ENCODE results near the gene SYTL1.

The SYTL1 gene

DNA sequence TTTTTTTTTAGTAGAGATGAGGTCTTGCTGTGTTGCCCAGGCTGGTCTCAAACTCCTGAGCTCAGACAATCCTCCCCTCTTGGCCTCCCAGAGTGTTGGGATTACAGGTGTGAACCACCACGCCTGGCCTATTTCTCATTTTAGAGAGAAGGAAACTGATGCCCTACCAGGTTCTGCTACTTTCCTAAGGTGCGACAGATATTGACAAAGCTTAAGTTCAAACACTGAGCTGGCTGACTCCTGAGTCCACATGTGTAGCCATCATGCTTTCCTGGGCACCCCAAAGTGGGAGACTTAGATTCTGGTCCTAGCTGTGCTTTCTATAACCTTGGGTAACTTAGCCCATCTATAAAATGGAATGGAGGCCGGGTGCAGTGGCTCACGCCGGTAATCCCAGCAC is 25.0 kb upstream of the SYTL1 start:
- no peak for DNase-seq (ENCODE audit: low spot score)
- no peak for ATAC-seq (ENCODE audit: low read depth)
- Histone ChIP-seq H3K27ac (ENCODE audit: poor library complexity, severe bottlenecking) (no peak overlapping the region), H3K36me3 (ENCODE audit: low read depth) (no peaks in the 10 kb centered on the region), H3K4me1 (ENCODE audit: insufficient read depth, poor library complexity, severe bottlenecking) (no peaks in the 10 kb centered on the region), H3K9me3 (ENCODE audit: severe bottlenecking) (no peaks in the 10 kb centered on the region), H3K4me3 (ENCODE audit: severe bottlenecking) (no peak overlapping the region), H3K27me3 (ENCODE audit: insufficient read depth, poor library complexity, severe bottlenecking) (no peaks in the 10 kb centered on the region)
- TF ChIP-seq, protein P1, sequence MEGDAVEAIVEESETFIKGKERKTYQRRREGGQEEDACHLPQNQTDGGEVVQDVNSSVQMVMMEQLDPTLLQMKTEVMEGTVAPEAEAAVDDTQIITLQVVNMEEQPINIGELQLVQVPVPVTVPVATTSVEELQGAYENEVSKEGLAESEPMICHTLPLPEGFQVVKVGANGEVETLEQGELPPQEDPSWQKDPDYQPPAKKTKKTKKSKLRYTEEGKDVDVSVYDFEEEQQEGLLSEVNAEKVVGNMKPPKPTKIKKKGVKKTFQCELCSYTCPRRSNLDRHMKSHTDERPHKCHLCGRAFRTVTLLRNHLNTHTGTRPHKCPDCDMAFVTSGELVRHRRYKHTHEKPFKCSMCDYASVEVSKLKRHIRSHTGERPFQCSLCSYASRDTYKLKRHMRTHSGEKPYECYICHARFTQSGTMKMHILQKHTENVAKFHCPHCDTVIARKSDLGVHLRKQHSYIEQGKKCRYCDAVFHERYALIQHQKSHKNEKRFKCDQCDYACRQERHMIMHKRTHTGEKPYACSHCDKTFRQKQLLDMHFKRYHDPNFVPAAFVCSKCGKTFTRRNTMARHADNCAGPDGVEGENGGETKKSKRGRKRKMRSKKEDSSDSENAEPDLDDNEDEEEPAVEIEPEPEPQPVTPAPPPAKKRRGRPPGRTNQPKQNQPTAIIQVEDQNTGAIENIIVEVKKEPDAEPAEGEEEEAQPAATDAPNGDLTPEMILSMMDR (IDR thresholded peaks at IDR 0.05; ENCODE audit: poor library complexity, severe bottlenecking): no peak

DNA sequence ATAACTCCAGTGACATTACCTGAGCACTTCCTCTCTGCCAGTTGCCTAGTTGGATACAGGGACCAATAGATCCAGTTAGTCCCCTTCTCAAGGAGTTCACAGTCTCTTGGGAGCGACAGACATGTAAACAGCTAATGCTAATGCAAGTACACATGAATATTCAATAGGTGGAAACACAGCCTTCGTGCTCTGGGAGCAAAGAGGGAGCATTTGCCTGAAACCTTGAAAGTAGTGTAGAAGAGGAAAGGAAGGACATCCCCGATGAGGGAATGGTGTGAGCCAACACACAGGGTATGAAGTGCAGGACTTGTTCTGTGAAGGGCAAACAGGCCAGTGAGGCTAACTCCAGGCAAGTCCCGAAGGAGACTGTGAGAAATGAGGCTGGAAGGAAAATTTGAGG is 23.7 kb upstream of the SYTL1 start:
- ATAC-seq (ENCODE audit: low read depth): no peak
- Histone ChIP-seq H3K27me3 (ENCODE audit: insufficient read depth, poor library complexity, severe bottlenecking) (no peaks in the 10 kb centered on the region), H3K4me3 (ENCODE audit: severe bottlenecking) (no peak overlapping the region), H3K4me1 (ENCODE audit: insufficient read depth, poor library complexity, severe bottlenecking) (peaks cover 1% of the 10 kb centered on the region), H3K27ac (ENCODE audit: poor library complexity, severe bottlenecking) (no peak overlapping the region), H3K9me3 (ENCODE audit: severe bottlenecking) (no peaks in the 10 kb centered on the region), H3K36me3 (ENCODE audit: low read depth) (no peaks in the 10 kb centered on the region; the same call in 1 of the 2 replicates)
- TF ChIP-seq, protein P1 (IDR thresholded peaks at IDR 0.05; ENCODE audit: poor library complexity, severe bottlenecking): no peak
- DNase-seq (ENCODE audit: low spot score): no peak

DNA sequence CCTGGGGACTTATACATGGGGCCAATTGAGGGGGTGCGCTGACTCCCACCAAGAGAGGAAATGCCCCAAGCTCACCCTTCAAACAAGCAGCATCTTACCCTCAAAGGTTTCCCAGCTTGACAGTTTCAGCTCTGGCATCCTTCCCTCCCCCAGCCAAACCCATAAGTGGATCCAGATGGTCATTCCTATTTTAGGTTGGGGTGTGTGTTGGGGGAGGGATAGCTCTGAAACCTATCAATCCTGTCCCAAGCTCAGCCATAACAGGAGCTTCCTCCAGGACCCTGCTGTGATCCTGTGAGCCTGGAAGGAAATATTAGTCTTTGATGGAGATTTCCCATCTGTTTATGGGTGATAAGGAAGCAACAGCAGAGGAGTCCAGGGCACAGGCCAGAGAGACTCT is 23.2 kb upstream of the SYTL1 start:
- no peak for ATAC-seq (ENCODE audit: low read depth)
- no peaks in the 10 kb centered on the region for H3K9me3 ChIP-seq (ENCODE audit: severe bottlenecking)
- TF ChIP-seq, protein P1 (IDR thresholded peaks at IDR 0.05; ENCODE audit: poor library complexity, severe bottlenecking): no peak
- no peak overlapping the region for H3K27ac ChIP-seq (ENCODE audit: poor library complexity, severe bottlenecking)
- H3K36me3 ChIP-seq (ENCODE audit: low read depth): peaks cover under 1% of the 10 kb centered on the region
- no peak for DNase-seq (ENCODE audit: low spot score)
- no peaks in the 10 kb centered on the region for H3K27me3 ChIP-seq (ENCODE audit: insufficient read depth, poor library complexity, severe bottlenecking)
- H3K4me3 ChIP-seq (ENCODE audit: severe bottlenecking): no peak overlapping the region
- peaks cover 6% of the 10 kb centered on the region for H3K4me1 ChIP-seq (ENCODE audit: insufficient read depth, poor library complexity, severe bottlenecking)

DNA sequence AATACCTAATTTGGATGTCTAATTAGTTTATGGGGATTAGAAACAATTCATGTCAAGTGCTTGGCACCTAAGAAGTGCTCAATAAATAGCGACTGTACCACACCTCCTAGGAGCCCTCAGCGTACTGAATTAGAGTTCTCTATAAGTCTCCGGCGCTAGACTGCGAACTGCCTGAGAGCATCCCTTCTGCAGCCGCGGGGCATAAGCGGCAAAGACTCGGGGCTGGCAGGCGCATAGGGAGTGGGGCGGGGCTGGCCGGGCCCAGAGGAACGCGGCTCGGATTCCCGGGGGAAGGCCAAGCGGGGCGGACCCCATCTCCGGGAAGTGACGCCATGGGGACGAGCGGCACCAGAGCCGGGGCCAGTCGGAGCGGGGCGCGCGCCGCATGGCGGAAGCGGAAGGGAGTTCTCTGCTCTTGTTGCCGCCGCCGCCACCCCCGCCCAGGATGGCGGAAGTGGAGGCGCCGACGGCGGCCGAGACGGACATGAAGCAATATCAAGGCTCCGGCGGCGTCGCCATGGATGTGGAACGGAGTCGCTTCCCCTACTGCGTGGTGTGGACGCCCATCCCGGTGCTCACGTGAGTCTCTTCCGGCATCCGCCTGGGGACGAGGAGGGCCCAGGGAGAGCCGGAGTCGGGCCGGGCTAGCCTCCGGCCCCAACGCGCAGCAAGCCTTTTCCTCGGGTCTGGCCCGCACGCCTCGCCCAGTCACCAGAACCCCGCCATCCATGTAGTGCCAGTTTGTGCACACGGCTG is 19.8 kb upstream of the SYTL1 start, which contains the start of gene TMEM222:
Gene TMEM222 (plus strand): TSS at position 351 of the 756 bp plus-strand sequence. CDS start 35 bp downstream, at position 386.
- TF ChIP-seq, protein P1 (IDR thresholded peaks at IDR 0.05; ENCODE audit: poor library complexity, severe bottlenecking): no peak
- Histone ChIP-seq H3K4me3 (ENCODE audit: severe bottlenecking) (peak within 1 kb of the TSS; percentile 70), H3K27me3 (ENCODE audit: insufficient read depth, poor library complexity, severe bottlenecking) (no peaks in the 10 kb centered on the region), H3K9me3 (ENCODE audit: severe bottlenecking) (no peaks in the 10 kb centered on the region), H3K36me3 (ENCODE audit: low read depth) (peaks cover 30% of the 10 kb centered on the region), H3K4me1 (ENCODE audit: insufficient read depth, poor library complexity, severe bottlenecking) (peaks cover 7% of the 10 kb centered on the region), H3K27ac (ENCODE audit: poor library complexity, severe bottlenecking) (peak within 1 kb of the TSS; percentile 62)
- DNase-seq (ENCODE audit: low spot score) (peak; percentile 97), ATAC-seq (ENCODE audit: low read depth) (peak; percentile 96)
